PC-9 (cell line): ENCODE measurements around the gene YTHDC1. TPM values are rescaled to one million over a fixed set of nuclear protein-coding genes. Genes with fewer than 3 reads are reported as not detected.

Experiments used
- BruUV-seq: library from RNA; stranded (reverse); fragments of 400-500 nt; replicated peaks from 2 replicates; lab custom pipeline; 2021; lab: Mats Ljungman, UMichigan
- CTCF ChIA-PET: fragments of 300-600 bp; sonication (Branson Sonifier 250); formaldehyde crosslinking; loops from one replicate; lab custom pipeline; 2022; ENCODE audit warnings: antibody characterized with exemption; lab: Charles Lee
- POLR2A ChIA-PET: fragments of 300-600 bp; sonication (Branson Sonifier 250); formaldehyde crosslinking; loops from one replicate; lab custom pipeline; 2022; ENCODE audit warnings: antibody characterized with exemption; ENCODE audit not compliant: unreplicated experiment; lab: Charles Lee
- DNase-seq, 2 experiments: peaks; one replicate each; pipeline versions ENCODE4 v3.0.0 to v3.0.0-alpha.2; 2015 to 2022; ENCODE audit warnings: mixed read lengths in 1 of 2
- H2AFZ ChIP-seq: fragments of 200-600 bp; sonication (generic); 2 replicates; pipeline ENCODE4 v1.8.1; 2017; ENCODE audit warnings: antibody characterized with exemption
- H3F3A ChIP-seq: fragments of 200-600 bp; sonication (generic); 2 replicates; pipeline ENCODE4 v1.8.1; 2017; ENCODE audit warnings: antibody characterized with exemption, mild to moderate bottlenecking, low read depth; ENCODE audit not compliant: insufficient read depth
- H3K27ac ChIP-seq: fragments of 200-600 bp; sonication (generic); 2 replicates; pipeline ENCODE4 v1.6.1; 2016; ENCODE audit warnings: mixed run types
- H3K27me3 ChIP-seq: fragments of 200-600 bp; sonication (generic); 2 replicates; pipeline ENCODE4 v1.6.1; 2016; ENCODE audit warnings: low read depth, mixed run types; ENCODE audit not compliant: insufficient read depth
- H3K36me3 ChIP-seq: fragments of 200-600 bp; sonication (generic); 2 replicates; pipeline ENCODE4 v1.6.1; 2016; ENCODE audit warnings: low read depth, mixed run types
- H3K4me1 ChIP-seq: fragments of 200-600 bp; sonication (generic); replicated peaks from 2 replicates; pipeline ENCODE4 v1.6.1; 2016; ENCODE audit warnings: mixed run types; ENCODE audit not compliant: insufficient read depth
- H3K4me2 ChIP-seq: fragments of 200-600 bp; sonication (generic); 2 replicates; pipeline ENCODE4 v1.6.1; 2017; ENCODE audit warnings: mixed run types
- H3K4me3 ChIP-seq: fragments of 200-600 bp; sonication (generic); 2 replicates; pipeline ENCODE4 v1.6.1; 2016; ENCODE audit warnings: mixed run types
- H3K79me2 ChIP-seq: fragments of 200-600 bp; sonication (generic); 2 replicates; pipeline ENCODE4 v1.6.1; 2017; ENCODE audit warnings: low read depth, mixed run types
- H3K9me2 ChIP-seq: fragments of 200-600 bp; sonication (generic); 2 replicates; pipeline ENCODE4 v1.8.1; 2017; ENCODE audit warnings: mild to moderate bottlenecking; ENCODE audit not compliant: insufficient read depth
- H3K9me3 ChIP-seq: fragments of 200-600 bp; sonication (generic); 2 replicates; pipeline ENCODE4 v1.8.1; 2016; ENCODE audit warnings: low read depth; ENCODE audit not compliant: insufficient read depth
- H4K20me1 ChIP-seq: fragments of 200-600 bp; sonication (generic); 2 replicates; pipeline ENCODE4 v1.8.1; 2017; ENCODE audit not compliant: insufficient read depth
- CTCF ChIP-seq: fragments of 200-600 bp; sonication (generic); conservative IDR thresholded peaks from 2 replicates; pipeline ENCODE4 v1.6.1; 2017; ENCODE audit warnings: mixed run types, antibody characterized with exemption, mild to moderate bottlenecking, moderate library complexity
- EZH2 ChIP-seq: fragments of 200-600 bp; sonication (generic); IDR thresholded peaks from 2 replicates; pipeline ENCODE4 v1.8.0; 2017; ENCODE audit warnings: antibody characterized with exemption, low read depth
- intact Hi-C: fragments of 100-400 bp; cut with micrococcal nuclease; formaldehyde crosslinking; loops from one replicate; pipeline ENCODE4 v1.10.0; 2022; ENCODE audit not compliant: unreplicated experiment
- total RNA-seq: library from RNA; stranded (reverse); gene quantifications from 2 replicates; pipeline ENCODE4 v1.2.3, GENCODE V29; 2021

The YTHDC1 gene
- total RNA-seq, 1 experiment from 2014 or later, result 83.6 TPM

- H3K4me1 ChIP-seq, result no peaks in the 10 kb centered on the region
- H3K27me3 ChIP-seq, result no peaks in the 10 kb centered on the region
- ChIA-PET CTCF (no interaction called here), POLR2A (no interaction called here)
- H3K79me2 ChIP-seq, result no peaks in the 10 kb centered on the region
- BruUV-seq, result no TSS peak
- no peaks in the 10 kb centered on the region for H3K9me2 ChIP-seq
- H2AFZ ChIP-seq, result no peak overlapping the region
- H3K36me3 ChIP-seq, result no peaks in the 10 kb centered on the region
- H3K27ac ChIP-seq, result no peak overlapping the region
- intact Hi-C loops, result no loop called here
- DNase-seq, result no peak
- H3F3A ChIP-seq, result no peaks in the 10 kb centered on the region
- H3K4me3 ChIP-seq, result no peak overlapping the region
- H3K9me3 ChIP-seq, result no peaks in the 10 kb centered on the region
- H3K4me2 ChIP-seq, result no peak overlapping the region
- no peaks in the 10 kb centered on the region for H4K20me1 ChIP-seq
- TF ChIP-seq CTCF (no peak), EZH2 (no peak)
Measured at GRCh38 chr4:68388347-68388865, 38.5 kb upstream of the YTHDC1 start.

DNA sequence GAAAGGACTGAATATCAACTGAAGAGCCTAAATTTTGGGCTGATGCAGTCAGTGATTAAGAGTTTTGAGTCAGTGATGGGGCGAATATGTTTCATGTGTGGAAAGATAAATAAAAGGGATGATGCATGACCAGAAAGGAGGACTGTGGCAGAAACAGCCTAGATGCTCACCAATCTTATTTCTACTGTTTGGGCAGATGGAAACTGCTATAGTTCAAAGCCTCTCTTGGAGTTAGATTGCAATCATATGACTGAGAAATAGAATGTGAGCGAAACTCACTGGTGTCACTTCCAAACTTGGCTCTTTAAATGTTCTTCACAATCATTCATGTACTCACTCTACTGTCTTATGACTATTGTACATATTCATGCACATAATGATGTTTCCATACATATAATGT lies 35.4 kb upstream of the YTHDC1 start:
- Histone ChIP-seq H3K9me2 (no peaks in the 10 kb centered on the region), H3K9me3 (no peaks in the 10 kb centered on the region), H3K4me2 (no peak overlapping the region), H3K4me1 (no peaks in the 10 kb centered on the region), H4K20me1 (no peaks in the 10 kb centered on the region), H3F3A (no peaks in the 10 kb centered on the region), H2AFZ (no peak overlapping the region), H3K36me3 (no peaks in the 10 kb centered on the region), H3K27ac (no peak overlapping the region), H3K79me2 (no peaks in the 10 kb centered on the region), H3K4me3 (no peak overlapping the region), H3K27me3 (no peaks in the 10 kb centered on the region)
- no peak for TF ChIP-seq EZH2
- TF ChIP-seq CTCF, result no peak
- ChIA-PET CTCF (no interaction called here), POLR2A (no interaction called here)
- no TSS peak for BruUV-seq
- intact Hi-C loops, result no loop called here
- DNase-seq, result no peak

- Histone ChIP-seq H3K4me3 (no peak overlapping the region), H3K36me3 (no peaks in the 10 kb centered on the region), H3K9me2 (no peaks in the 10 kb centered on the region), H3K4me2 (no peak overlapping the region), H3K4me1 (no peaks in the 10 kb centered on the region), H3K9me3 (no peaks in the 10 kb centered on the region), H3F3A (no peaks in the 10 kb centered on the region), H3K79me2 (no peaks in the 10 kb centered on the region), H3K27ac (no peak overlapping the region), H3K27me3 (no peaks in the 10 kb centered on the region), H4K20me1 (no peaks in the 10 kb centered on the region), H2AFZ (no peak overlapping the region)
- DNase-seq, result no peak
- no TSS peak for BruUV-seq
- CTCF ChIA-PET, result no interaction called here
- intact Hi-C loops, result no loop called here
- POLR2A ChIA-PET, result no interaction called here
- TF ChIP-seq EZH2 (no peak), CTCF (no peak)
Measured at GRCh38 chr4:68383115-68383514, 33.2 kb upstream of the YTHDC1 start.
